Measurements from ENCODE around the gene CFAP251.

- TF ChIP-seq POLR2A (IDR thresholded peaks at IDR 0.05; ENCODE audit: low read depth, low read length) (no peak), SPI1 (IDR thresholded peaks at IDR 0.05; ENCODE audit: low read depth, low read length) (no peak), POLR2AphosphoS5 (IDR thresholded peaks at IDR 0.05; ENCODE audit: low read depth, low read length) (no peak), TAF1 (IDR thresholded peaks at IDR 0.05; ENCODE audit: low read depth, low read length) (no peak), POU2F2 (IDR thresholded peaks at IDR 0.05; ENCODE audit: low read depth, low read length) (no peak)
Observed at GRCh38 chr12:122022393-122023338, 104.3 kb downstream of the CFAP251 start.
